Liver (tissue), 9 donors: ENCODE data around the gene ESRRB. TPM values are rescaled to one million over a fixed set of nuclear protein-coding genes. Genes with fewer than 3 reads are reported as not detected.

Experiments
- DNase-seq: peaks from one replicate; pipeline ENCODE4 v3.0.0-alpha.2; 2017; ENCODE audit warnings: low spot score
- H3K27ac ChIP-seq, 2 donors: one replicate each; pipeline ENCODE4 v1.7.0; 2013; ENCODE audit warnings: inconsistent platforms in 2 of 2, low read length in 2 of 2, control low read depth in 1 of 2, low read depth in 1 of 2, mild to moderate bottlenecking in 1 of 2
- H3K27me3 ChIP-seq, 4 donors: one replicate each; pipeline versions ENCODE4 v1.6.1 to v1.7.0; 2013; ENCODE audit warnings: low read length in 3 of 4, inconsistent platforms in 1 of 4, mild to moderate bottlenecking in 1 of 4, moderate library complexity in 1 of 4; ENCODE audit not compliant: control insufficient read depth in 4 of 4, insufficient read depth in 4 of 4
- H3K36me3 ChIP-seq, 4 donors: one replicate each; pipeline versions ENCODE4 v1.6.1 to v1.7.0; 2013; ENCODE audit warnings: low read length in 3 of 4, mild to moderate bottlenecking in 3 of 4, low read depth in 1 of 4, moderate library complexity in 1 of 4; ENCODE audit not compliant: control insufficient read depth in 4 of 4, insufficient read depth in 3 of 4
- H3K4me1 ChIP-seq, 4 donors: one replicate each; pipeline versions ENCODE4 v1.6.1 to v1.7.0; 2013; ENCODE audit warnings: low read length in 3 of 4, mild to moderate bottlenecking in 3 of 4, moderate library complexity in 1 of 4; ENCODE audit not compliant: control insufficient read depth in 4 of 4, insufficient read depth in 4 of 4
- H3K4me3 ChIP-seq, 3 donors: one replicate each; pipeline versions ENCODE4 v1.6.1 to v1.7.0; 2013; ENCODE audit warnings: low read length in 3 of 3, control low read depth in 1 of 3, low read depth in 1 of 3, mild to moderate bottlenecking in 1 of 3
- H3K9ac ChIP-seq, 2 donors: one replicate each; pipeline ENCODE4 v1.7.0; 2013; ENCODE audit warnings: low read length in 2 of 2, mild to moderate bottlenecking in 2 of 2, moderate library complexity in 2 of 2, control low read depth in 1 of 2, low read depth in 1 of 2
- H3K9me3 ChIP-seq, 4 donors: one replicate each; pipeline versions ENCODE4 v1.6.1 to v1.7.0; 2013; ENCODE audit warnings: low read length in 3 of 4; ENCODE audit not compliant: control insufficient read depth in 4 of 4
- EGR1 ChIP-seq, 2 donors: IDR thresholded peaks; 2 replicates each; pipeline ENCODE4 v1.6.1; 2016 to 2018; ENCODE audit warnings: antibody characterized with exemption in 2 of 2, low read depth in 2 of 2
- FOXA1 ChIP-seq: IDR thresholded peaks from 2 replicates; pipeline ENCODE4 v1.6.1; 2016; ENCODE audit warnings: antibody characterized with exemption
- FOXA2 ChIP-seq: IDR thresholded peaks from 2 replicates; pipeline ENCODE4 v1.6.1; 2016; ENCODE audit warnings: antibody characterized with exemption
- GABPA ChIP-seq, 2 donors: IDR thresholded peaks in 1 of 2; conservative IDR thresholded peaks in 1 of 2; 2 replicates each; pipeline ENCODE4 v1.6.1; 2016; ENCODE audit warnings: antibody characterized with exemption in 2 of 2, mild to moderate bottlenecking in 1 of 2, moderate library complexity in 1 of 2
- HNF4G ChIP-seq: IDR thresholded peaks from 2 replicates; pipeline ENCODE4 v1.6.1; 2016; ENCODE audit warnings: antibody characterized with exemption
- NR2F2 ChIP-seq: IDR thresholded peaks from 2 replicates; pipeline ENCODE4 v1.6.1; 2016; ENCODE audit warnings: antibody characterized with exemption
- RAD21 ChIP-seq, 2 donors: IDR thresholded peaks; 2 replicates each; pipeline ENCODE4 v1.6.1; 2016; ENCODE audit warnings: antibody characterized with exemption in 2 of 2, mild to moderate bottlenecking in 2 of 2
- RXRA ChIP-seq, 2 donors: IDR thresholded peaks; 2 replicates each; pipeline ENCODE4 v1.6.1; 2017 to 2018; ENCODE audit warnings: antibody characterized with exemption in 2 of 2, mild to moderate bottlenecking in 1 of 2
- SP1 ChIP-seq: IDR thresholded peaks from 2 replicates; pipeline ENCODE4 v1.6.1; 2018; ENCODE audit warnings: antibody characterized with exemption, mild to moderate bottlenecking
- TAF1 ChIP-seq: conservative IDR thresholded peaks from 2 replicates; pipeline ENCODE4 v1.6.1; 2016; ENCODE audit warnings: antibody characterized with exemption, mild to moderate bottlenecking
- YY1 ChIP-seq: IDR thresholded peaks from 2 replicates; pipeline ENCODE4 v1.6.1; 2016; ENCODE audit warnings: antibody characterized with exemption, mild to moderate bottlenecking
- WGBS: extraction: QIAGEN DNeasy Blood & Tissue Kit; methylation state at CpG from one replicate; pipeline ENCODE4 v1.1.7; 2013; 5-methylcytosine and 5-hydroxymethylcytosine counted together
- polyA plus RNA-seq, 2 donors: library from polyadenylated mRNA; stranded (reverse) in 1 of 2; unstranded in 1 of 2; fragments of 200-250 nt in 1 of 2; fragments of >200 nt in 1 of 2; fragmentation: Nextera tagmentation in 1 of 2; extraction: Ambion mirVana in 1 of 2; gene quantifications; one replicate each; pipeline versions ENCODE4 v1.2.1 to v1.2.3, GENCODE V29; 2013 to 2015
- total RNA-seq, 2 donors: library from RNA; depleted of rRNA; stranded (reverse); fragments of >200 nt; gene quantifications; one replicate each; pipeline ENCODE4 v1.2.3, GENCODE V29; 2014
- TF ChIP-seq, protein P1 (sequence below): IDR thresholded peaks from 2 replicates; pipeline ENCODE4 v1.6.1; 2016; ENCODE audit warnings: antibody characterized with exemption, mild to moderate bottlenecking
- TF ChIP-seq, protein P2 (sequence below): IDR thresholded peaks from 2 replicates; pipeline ENCODE4 v1.6.1; 2016; ENCODE audit warnings: antibody characterized with exemption
- TF ChIP-seq, protein P3 (sequence below): fragments of 150-350 bp; IDR thresholded peaks from 2 replicates; pipeline ENCODE4 v1.5.1; 2017; ENCODE audit warnings: improper control_type of control experiment, low read depth, low read length; ENCODE audit not compliant: missing input control
- TF ChIP-seq, protein P4 (sequence below): IDR thresholded peaks from 2 replicates; pipeline ENCODE4 v1.6.1; 2016; ENCODE audit warnings: antibody characterized with exemption
- donor health status: healthy.
- donor health status: healthy.
- donor health status: healthy.
- donor health status: healthy.
- donor health status: healthy.

ESRRB gene
- total and polyA plus RNA-seq, 4 donors = 0.08 to 0.21 (median 0.11) TPM

DNA sequence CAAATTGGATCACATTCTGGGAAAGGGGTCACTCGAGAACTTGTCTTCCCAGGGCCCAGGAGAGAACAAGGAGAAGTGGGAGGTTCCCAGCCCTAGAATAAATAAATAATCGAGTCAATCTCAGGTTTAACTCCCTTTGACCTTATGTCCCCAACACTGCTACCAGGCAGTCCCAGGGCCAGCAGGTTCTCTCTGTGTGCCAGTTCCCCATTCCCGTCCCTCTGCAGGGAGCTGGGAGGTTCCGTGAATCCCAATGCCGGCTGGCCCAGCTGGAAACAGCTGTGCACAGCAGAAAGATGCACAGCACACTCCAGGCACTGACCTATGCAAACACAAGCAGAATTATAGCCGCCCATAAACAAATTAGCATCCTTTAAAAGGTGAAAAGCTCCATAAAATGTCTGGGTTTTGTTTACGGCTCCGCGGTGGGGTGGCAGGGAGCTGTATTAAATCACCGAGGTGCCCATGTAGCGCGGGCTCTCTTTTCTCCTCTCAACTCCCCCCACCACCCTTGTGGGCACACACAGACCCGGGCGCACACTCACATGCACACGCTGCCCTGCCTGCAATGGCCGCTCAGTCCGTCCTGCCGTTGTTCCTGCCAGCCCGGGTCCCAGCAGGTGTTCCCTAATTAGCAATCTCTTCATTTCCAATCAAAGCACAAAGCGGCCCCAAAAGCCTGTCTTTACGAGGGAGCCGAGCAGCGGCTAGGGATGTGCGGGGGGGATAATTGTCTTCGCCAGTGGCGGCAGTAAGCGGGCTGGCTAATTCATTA lies 46.6 kb upstream of the ESRRB start:
- DNase-seq = no peak
- H3K4me1 ChIP-seq = peaks cover 0 to 12% (median 5%) of the 10 kb centered on the region in 4 donors
- no peak overlapping the region for H3K4me3 ChIP-seq
- H3K9ac ChIP-seq = no peak overlapping the region
- 20% methylated on average over 27 of the region's 27 CpGs for WGBS
- H3K27me3 ChIP-seq = no peaks in the 10 kb centered on the region
- H3K9me3 ChIP-seq = no peaks in the 10 kb centered on the region
- H3K36me3 ChIP-seq = no peaks in the 10 kb centered on the region
- no peak for TF ChIP-seq RAD21 (IDR thresholded peaks at IDR 0.05)
- TF ChIP-seq RXRA (IDR thresholded peaks at IDR 0.05) = no peak
- TF ChIP-seq TAF1 = no peak
- no peak for TF ChIP-seq EGR1 (IDR thresholded peaks at IDR 0.05; ENCODE audit: low read depth in 2 of 2)
- TF ChIP-seq, protein P1, sequence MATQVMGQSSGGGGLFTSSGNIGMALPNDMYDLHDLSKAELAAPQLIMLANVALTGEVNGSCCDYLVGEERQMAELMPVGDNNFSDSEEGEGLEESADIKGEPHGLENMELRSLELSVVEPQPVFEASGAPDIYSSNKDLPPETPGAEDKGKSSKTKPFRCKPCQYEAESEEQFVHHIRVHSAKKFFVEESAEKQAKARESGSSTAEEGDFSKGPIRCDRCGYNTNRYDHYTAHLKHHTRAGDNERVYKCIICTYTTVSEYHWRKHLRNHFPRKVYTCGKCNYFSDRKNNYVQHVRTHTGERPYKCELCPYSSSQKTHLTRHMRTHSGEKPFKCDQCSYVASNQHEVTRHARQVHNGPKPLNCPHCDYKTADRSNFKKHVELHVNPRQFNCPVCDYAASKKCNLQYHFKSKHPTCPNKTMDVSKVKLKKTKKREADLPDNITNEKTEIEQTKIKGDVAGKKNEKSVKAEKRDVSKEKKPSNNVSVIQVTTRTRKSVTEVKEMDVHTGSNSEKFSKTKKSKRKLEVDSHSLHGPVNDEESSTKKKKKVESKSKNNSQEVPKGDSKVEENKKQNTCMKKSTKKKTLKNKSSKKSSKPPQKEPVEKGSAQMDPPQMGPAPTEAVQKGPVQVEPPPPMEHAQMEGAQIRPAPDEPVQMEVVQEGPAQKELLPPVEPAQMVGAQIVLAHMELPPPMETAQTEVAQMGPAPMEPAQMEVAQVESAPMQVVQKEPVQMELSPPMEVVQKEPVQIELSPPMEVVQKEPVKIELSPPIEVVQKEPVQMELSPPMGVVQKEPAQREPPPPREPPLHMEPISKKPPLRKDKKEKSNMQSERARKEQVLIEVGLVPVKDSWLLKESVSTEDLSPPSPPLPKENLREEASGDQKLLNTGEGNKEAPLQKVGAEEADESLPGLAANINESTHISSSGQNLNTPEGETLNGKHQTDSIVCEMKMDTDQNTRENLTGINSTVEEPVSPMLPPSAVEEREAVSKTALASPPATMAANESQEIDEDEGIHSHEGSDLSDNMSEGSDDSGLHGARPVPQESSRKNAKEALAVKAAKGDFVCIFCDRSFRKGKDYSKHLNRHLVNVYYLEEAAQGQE = no peak
- TF ChIP-seq, protein P2, sequence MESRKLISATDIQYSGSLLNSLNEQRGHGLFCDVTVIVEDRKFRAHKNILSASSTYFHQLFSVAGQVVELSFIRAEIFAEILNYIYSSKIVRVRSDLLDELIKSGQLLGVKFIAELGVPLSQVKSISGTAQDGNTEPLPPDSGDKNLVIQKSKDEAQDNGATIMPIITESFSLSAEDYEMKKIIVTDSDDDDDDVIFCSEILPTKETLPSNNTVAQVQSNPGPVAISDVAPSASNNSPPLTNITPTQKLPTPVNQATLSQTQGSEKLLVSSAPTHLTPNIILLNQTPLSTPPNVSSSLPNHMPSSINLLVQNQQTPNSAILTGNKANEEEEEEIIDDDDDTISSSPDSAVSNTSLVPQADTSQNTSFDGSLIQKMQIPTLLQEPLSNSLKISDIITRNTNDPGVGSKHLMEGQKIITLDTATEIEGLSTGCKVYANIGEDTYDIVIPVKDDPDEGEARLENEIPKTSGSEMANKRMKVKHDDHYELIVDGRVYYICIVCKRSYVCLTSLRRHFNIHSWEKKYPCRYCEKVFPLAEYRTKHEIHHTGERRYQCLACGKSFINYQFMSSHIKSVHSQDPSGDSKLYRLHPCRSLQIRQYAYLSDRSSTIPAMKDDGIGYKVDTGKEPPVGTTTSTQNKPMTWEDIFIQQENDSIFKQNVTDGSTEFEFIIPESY = no peak
- no peak for TF ChIP-seq FOXA2
- no peak for TF ChIP-seq HNF4G
- TF ChIP-seq FOXA1 = no peak
- no peak for TF ChIP-seq GABPA (IDR thresholded peaks at IDR 0.05 in 1 of 2, conservative IDR thresholded peaks at IDR 0.05 in 1 of 2)
- no peak for TF ChIP-seq SP1
- no peak for TF ChIP-seq NR2F2
- TF ChIP-seq, protein P3, sequence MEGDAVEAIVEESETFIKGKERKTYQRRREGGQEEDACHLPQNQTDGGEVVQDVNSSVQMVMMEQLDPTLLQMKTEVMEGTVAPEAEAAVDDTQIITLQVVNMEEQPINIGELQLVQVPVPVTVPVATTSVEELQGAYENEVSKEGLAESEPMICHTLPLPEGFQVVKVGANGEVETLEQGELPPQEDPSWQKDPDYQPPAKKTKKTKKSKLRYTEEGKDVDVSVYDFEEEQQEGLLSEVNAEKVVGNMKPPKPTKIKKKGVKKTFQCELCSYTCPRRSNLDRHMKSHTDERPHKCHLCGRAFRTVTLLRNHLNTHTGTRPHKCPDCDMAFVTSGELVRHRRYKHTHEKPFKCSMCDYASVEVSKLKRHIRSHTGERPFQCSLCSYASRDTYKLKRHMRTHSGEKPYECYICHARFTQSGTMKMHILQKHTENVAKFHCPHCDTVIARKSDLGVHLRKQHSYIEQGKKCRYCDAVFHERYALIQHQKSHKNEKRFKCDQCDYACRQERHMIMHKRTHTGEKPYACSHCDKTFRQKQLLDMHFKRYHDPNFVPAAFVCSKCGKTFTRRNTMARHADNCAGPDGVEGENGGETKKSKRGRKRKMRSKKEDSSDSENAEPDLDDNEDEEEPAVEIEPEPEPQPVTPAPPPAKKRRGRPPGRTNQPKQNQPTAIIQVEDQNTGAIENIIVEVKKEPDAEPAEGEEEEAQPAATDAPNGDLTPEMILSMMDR = no peak
- TF ChIP-seq, protein P4, sequence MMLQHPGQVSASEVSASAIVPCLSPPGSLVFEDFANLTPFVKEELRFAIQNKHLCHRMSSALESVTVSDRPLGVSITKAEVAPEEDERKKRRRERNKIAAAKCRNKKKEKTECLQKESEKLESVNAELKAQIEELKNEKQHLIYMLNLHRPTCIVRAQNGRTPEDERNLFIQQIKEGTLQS = no peak
- no peak overlapping the region for H3K27ac ChIP-seq

DNA sequence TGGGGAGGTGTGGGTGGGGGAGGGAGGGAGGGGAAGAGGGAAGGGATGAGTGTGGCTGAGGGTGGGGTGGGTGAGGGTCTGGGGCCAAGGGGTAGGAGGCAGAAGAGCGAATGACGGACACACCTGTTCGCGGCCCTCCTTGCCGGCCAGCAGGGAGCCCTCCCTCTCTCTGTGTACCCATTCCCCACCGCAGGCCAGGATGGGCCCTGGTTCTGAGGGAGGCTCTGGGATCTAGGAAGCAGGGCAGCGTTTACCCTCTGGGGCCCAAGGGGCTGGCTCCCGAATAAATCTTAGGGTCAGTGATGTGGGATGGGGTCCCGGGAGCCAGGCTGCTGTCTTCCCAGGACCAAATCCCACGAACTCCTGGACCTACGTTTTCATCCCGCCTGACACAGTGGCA lies 46.0 kb upstream of the ESRRB start:
- no peak overlapping the region for H3K4me3 ChIP-seq
- no peaks in the 10 kb centered on the region for H3K9me3 ChIP-seq
- TF ChIP-seq RAD21 (IDR thresholded peaks at IDR 0.05) (no peak), FOXA1 (no peak), SP1 (no peak), NR2F2 (no peak), YY1 (no peak), FOXA2 (no peak), GABPA (IDR thresholded peaks at IDR 0.05 in 1 of 2, conservative IDR thresholded peaks at IDR 0.05 in 1 of 2) (no peak), HNF4G (no peak), RXRA (IDR thresholded peaks at IDR 0.05) (no peak)
- TF ChIP-seq, protein P2 = no peak
- TF ChIP-seq, protein P1 = no peak
- no peaks in the 10 kb centered on the region for H3K36me3 ChIP-seq
- no peaks in the 10 kb centered on the region for H3K27me3 ChIP-seq
- DNase-seq = no peak
- H3K27ac ChIP-seq = no peak overlapping the region
- WGBS = 40% methylated on average over 12 of the region's 12 CpGs
- H3K9ac ChIP-seq = no peak overlapping the region
- H3K4me1 ChIP-seq = peaks cover 0 to 12% (median 5%) of the 10 kb centered on the region in 4 donors
